IMR-90 (cell line): ENCODE measurements around the gene EXOG. TPM values are rescaled to one million over a fixed set of nuclear protein-coding genes. Genes with fewer than 3 reads are reported as not detected.

Experiments
- ATAC-seq: fragments of 200-7000 bp; cut with Tn5 transposase; 2 replicates; pipeline ENCODE4 v1.9.1; 2020; ENCODE audit warnings: low read depth, mild to moderate bottlenecking, moderate library complexity
- BruUV-seq: library from RNA; stranded (reverse); fragments of 400-500 nt; replicated peaks from 2 replicates; lab custom pipeline; 2021; lab: Mats Ljungman, UMichigan
- CTCF ChIA-PET: fragments of 300-600 bp; formaldehyde crosslinking; extraction: SDS; loops from one replicate; lab custom pipeline; 2021; ENCODE audit warnings: antibody characterized with exemption; lab: Yijun Ruan, JAX
- POLR2A ChIA-PET: fragments of 300-600 bp; sonication (Branson Sonifier 250); formaldehyde crosslinking; loops from one replicate; lab custom pipeline; 2022; ENCODE audit warnings: antibody characterized with exemption; ENCODE audit not compliant: unreplicated experiment; lab: Charles Lee
- DNase-seq: peaks from one replicate; pipeline ENCODE4 v3.0.0; 2013
- H2AFZ ChIP-seq: replicated peaks from 2 replicates; pipeline ENCODE3; 2013; ENCODE audit warnings: low read length, mild to moderate bottlenecking; ENCODE audit not compliant: poor library complexity
- H2AK5ac ChIP-seq: 2 replicates; pipeline ENCODE4 v1.6.1; 2013; ENCODE audit warnings: low read depth, low read length, inconsistent platforms
- H2AK9ac ChIP-seq: replicated peaks from 2 replicates; pipeline ENCODE3; 2013; ENCODE audit warnings: mild to moderate bottlenecking, low read depth, low read length, moderate library complexity; ENCODE audit not compliant: poor library complexity
- H2BK120ac ChIP-seq: 2 replicates; pipeline ENCODE4 v1.6.1; 2013; ENCODE audit warnings: low read depth, low read length, inconsistent platforms
- H2BK15ac ChIP-seq: 3 replicates; pipeline ENCODE4 v1.6.1; 2013; ENCODE audit warnings: low read depth, low read length, inconsistent platforms
- H2BK20ac ChIP-seq: 2 replicates; pipeline ENCODE4 v1.6.1; 2013; ENCODE audit warnings: low read depth, mild to moderate bottlenecking, inconsistent platforms, low read length, moderate library complexity
- H2BK5ac ChIP-seq: 2 replicates; pipeline ENCODE4 v1.6.1; 2013; ENCODE audit warnings: mild to moderate bottlenecking, low read depth, low read length, inconsistent platforms; ENCODE audit not compliant: poor library complexity, severe bottlenecking
- H3K14ac ChIP-seq: replicated peaks from 2 replicates; pipeline ENCODE4 v1.6.1; 2013; ENCODE audit warnings: low read depth, low read length, inconsistent platforms
- H3K18ac ChIP-seq: 2 replicates; pipeline ENCODE4 v1.6.1; 2013; ENCODE audit warnings: low read depth, low read length, control low read depth
- H3K23ac ChIP-seq: 2 replicates; pipeline ENCODE4 v1.6.1; 2013; ENCODE audit warnings: low read depth, low read length, inconsistent platforms
- H3K27ac ChIP-seq: 2 replicates; pipeline ENCODE4 v1.5.1; 2013; ENCODE audit warnings: mild to moderate bottlenecking, control low read depth, low read length; ENCODE audit not compliant: insufficient read depth
- H3K27me3 ChIP-seq: 2 replicates; pipeline ENCODE4 v1.6.1; 2013; ENCODE audit warnings: low read length; ENCODE audit not compliant: control insufficient read depth, insufficient read depth
- H3K36me3 ChIP-seq: 2 replicates; pipeline ENCODE4 v1.6.1; 2013; ENCODE audit warnings: low read length, mixed read lengths; ENCODE audit not compliant: control insufficient read depth, insufficient read depth
- H3K4ac ChIP-seq: 2 replicates; pipeline ENCODE4 v1.6.1; 2013; ENCODE audit warnings: low read depth, low read length, inconsistent platforms
- H3K4me1 ChIP-seq: 2 replicates; pipeline ENCODE4 v1.6.1; 2013; ENCODE audit warnings: low read length, mixed read lengths; ENCODE audit not compliant: control insufficient read depth, insufficient read depth
- H3K4me2 ChIP-seq: 2 replicates; pipeline ENCODE4 v1.6.1; 2013; ENCODE audit warnings: low read depth, mild to moderate bottlenecking, control low read depth, low read length, moderate library complexity
- H3K4me3 ChIP-seq: 2 replicates; pipeline ENCODE4 v1.5.1; 2013; ENCODE audit warnings: low read depth, mild to moderate bottlenecking, control low read depth, low read length, moderate library complexity; ENCODE audit not compliant: insufficient read depth
- H3K56ac ChIP-seq: 2 replicates; pipeline ENCODE4 v1.6.1; 2013; ENCODE audit warnings: low read length, inconsistent platforms; ENCODE audit not compliant: insufficient read depth; ENCODE audit errors: extremely low read depth
- H3K79me1 ChIP-seq, 2 experiments: 2 replicates each; pipeline ENCODE4 v1.6.1; 2013; ENCODE audit warnings: low read length in 2 of 2, inconsistent platforms in 1 of 2, low read depth in 1 of 2
- H3K9ac ChIP-seq: 2 replicates; pipeline ENCODE4 v1.6.1; 2013; ENCODE audit warnings: low read depth, low read length, control low read depth
- H3K9me1 ChIP-seq: 2 replicates; pipeline ENCODE4 v1.6.1; 2013; ENCODE audit warnings: low read length, inconsistent platforms; ENCODE audit not compliant: insufficient read depth
- H3K9me3 ChIP-seq: 2 replicates; pipeline ENCODE4 v1.6.1; 2013; ENCODE audit warnings: low read length; ENCODE audit not compliant: control insufficient read depth, insufficient read depth
- H4K20me1 ChIP-seq: 2 replicates; pipeline ENCODE4 v1.6.1; 2013; ENCODE audit warnings: low read length, inconsistent platforms; ENCODE audit not compliant: insufficient read depth
- H4K5ac ChIP-seq: 2 replicates; pipeline ENCODE4 v1.6.1; 2013; ENCODE audit warnings: mild to moderate bottlenecking, low read depth, low read length, control low read depth
- H4K8ac ChIP-seq, 2 experiments: 2 replicates each; pipeline ENCODE4 v1.6.1; 2013; ENCODE audit warnings: low read depth in 2 of 2, low read length in 2 of 2, control low read depth in 1 of 2, inconsistent platforms in 1 of 2
- H4K91ac ChIP-seq: 2 replicates; pipeline ENCODE4 v1.6.1; 2013; ENCODE audit warnings: low read depth, low read length, inconsistent platforms; ENCODE audit not compliant: insufficient read depth
- CEBPB ChIP-seq: IDR thresholded peaks from 2 replicates; pipeline ENCODE4 v1.6.1; 2012; ENCODE audit warnings: low read depth, low read length, improper control_type of control experiment
- FOS ChIP-seq: fragments of 150-350 bp; IDR thresholded peaks from 2 replicates; pipeline ENCODE4 v1.6.1; 2016; ENCODE audit warnings: low read depth, low read length
- MAZ ChIP-seq: IDR thresholded peaks from 2 replicates; pipeline ENCODE4 v1.6.1; 2012; ENCODE audit warnings: low read depth, mild to moderate bottlenecking, low read length, improper control_type of control experiment, moderate library complexity, borderline replicate concordance
- NFE2L2 ChIP-seq: fragments of 150-350 bp; IDR thresholded peaks from 2 replicates; pipeline ENCODE4 v1.6.1; 2016; ENCODE audit warnings: low read depth, mild to moderate bottlenecking, low read length
- RFX5 ChIP-seq: IDR thresholded peaks from 2 replicates; pipeline ENCODE4 v1.8.0; 2012; ENCODE audit warnings: low read depth, mild to moderate bottlenecking, low read length, moderate library complexity
- SMC3 ChIP-seq: fragments of 150-350 bp; IDR thresholded peaks from 2 replicates; pipeline ENCODE4 v1.6.1; 2016; ENCODE audit warnings: low read depth, mild to moderate bottlenecking, antibody characterized with exemption, low read length, moderate library complexity
- WGBS, 2 experiments: methylation state at CpG; one replicate each; pipeline versions ENCODE4 v1.1.5 to v1.1.7; 2013; ENCODE audit warnings: missing lambda C conversion rate in 2 of 2; ENCODE audit not compliant: insufficient read length in 1 of 2; ENCODE audit errors: extremely low coverage in 2 of 2; 5-methylcytosine and 5-hydroxymethylcytosine counted together
- dilution Hi-C: fragments of 300-500 bp; cut with HindIII; formaldehyde crosslinking; loops from one replicate; pipeline ENCODE4 v1.14.3; 2018; ENCODE audit warnings: low sequenced_read_pairs; ENCODE audit not compliant: unreplicated experiment
- in situ Hi-C: fragments of 300-500 bp; cut with MboI; formaldehyde crosslinking; loops from 3 replicates; pipeline ENCODE4 v1.14.3; 2019; ENCODE audit warnings: low sequenced_read_pairs, inconsistent platforms, mixed read lengths
- intact Hi-C: fragments of 100-400 bp; cut with micrococcal nuclease; formaldehyde crosslinking; loops from 2 replicates; pipeline ENCODE4 v1.10.0; 2022
- polyA plus RNA-seq, 3 experiments: library from polyadenylated mRNA; depleted of rRNA; stranded (reverse); fragments of >200 nt; gene quantifications; 2 replicates each; pipeline ENCODE4 v1.2.3, GENCODE V29; 2012; ENCODE audit warnings: low replicate concordance in 1 of 3
- total RNA-seq: library from RNA; depleted of rRNA; stranded (reverse); fragments of >200 nt; gene quantifications from 2 replicates; pipeline ENCODE4 v1.2.3, GENCODE V29; 2012

Gene EXOG
- total and polyA plus RNA-seq, 2 of the 4 experiments (the other 2 are of a cell fraction), result 10.2 to 15.0 TPM

- Histone ChIP-seq H3K4ac (no peak overlapping the region), H2AFZ (no peak overlapping the region), H2BK15ac (no peak overlapping the region), H2BK20ac (no peak overlapping the region), H4K5ac (no peak overlapping the region), H3K27me3 (no peaks in the 10 kb centered on the region), H3K36me3 (no peaks in the 10 kb centered on the region), H3K79me1 (no peaks in the 10 kb centered on the region), H3K56ac (no peak overlapping the region), H3K9ac (no peak overlapping the region), H3K9me3 (no peaks in the 10 kb centered on the region), H3K18ac (no peak overlapping the region), H2BK120ac (no peak overlapping the region), H3K9me1 (no peaks in the 10 kb centered on the region), H3K23ac (no peak overlapping the region), H2AK5ac (no peak overlapping the region), H4K20me1 (no peaks in the 10 kb centered on the region), H3K4me1 (no peaks in the 10 kb centered on the region), H4K8ac (no peak overlapping the region), H3K27ac (no peak overlapping the region), H2AK9ac (no peak overlapping the region), H3K14ac (no peak overlapping the region), H3K4me3 (no peak overlapping the region), H2BK5ac (no peak overlapping the region), H4K91ac (no peak overlapping the region), H3K4me2 (no peak overlapping the region)
- BruUV-seq, result no TSS peak
- WGBS, 2 experiments, result 83% methylated on average over 2 of the region's 13 CpGs; no CpG with 5 or more reads in 1 of the 2 experiments
- CTCF ChIA-PET, result no interaction called here
- dilution Hi-C loops (no loop called here), in situ Hi-C loops (no loop called here), intact Hi-C loops (no loop called here)
- DNase-seq (no peak), ATAC-seq (no peak)
- no peak for TF ChIP-seq SMC3
- no peak for TF ChIP-seq MAZ
- TF ChIP-seq FOS, result no peak
- TF ChIP-seq CEBPB, result no peak
- no peak for TF ChIP-seq RFX5
- TF ChIP-seq NFE2L2, result no peak
- POLR2A ChIA-PET, result no interaction called here
Measured at GRCh38 chr3:38565339-38566214, 69.4 kb downstream of the EXOG start.
